Neural progenitor cell (in vitro differentiated cells): Measurements from ENCODE around the gene PRDM10.

Source experiments
- CTCF ChIP-seq: fragments of 200-600 bp; sonication (generic); IDR thresholded peaks from 2 replicates; pipeline ENCODE4 v1.5.1; 2017; ENCODE audit warnings: antibody characterized with exemption, mild to moderate bottlenecking
- EZH2phosphoT487 ChIP-seq: fragments of 200-600 bp; sonication (generic); IDR thresholded peaks from 2 replicates; pipeline ENCODE4 v1.6.1; 2017; ENCODE audit warnings: antibody characterized with exemption

- TF ChIP-seq CTCF: no peak
- no peak for TF ChIP-seq EZH2phosphoT487
These were observed 42.1 kb downstream of the PRDM10 start for GRCh38 chr11:129960216-129961214.
